ENCODE measurements around the gene AHRR. TPM values are rescaled to one million over a fixed set of nuclear protein-coding genes. Genes with fewer than 3 reads are reported as not detected.
"Not testable (repeated sequence)": the region's sequence is repeated elsewhere in the genome, so short reads cannot be mapped to it uniquely, and the experiment has no call there.

The AHRR gene
- total RNA-seq, 1 experiment from 2014 or later: 3.0 TPM

- no peak for DNase-seq (ENCODE audit: low spot score)
Observed at GRCh38 chr5:377326-377981, 55.9 kb downstream of the AHRR start.

GRCh38 chr5:378301-378891 is 56.9 kb downstream of the AHRR start:
- no peak for DNase-seq (ENCODE audit: low spot score)

DNA sequence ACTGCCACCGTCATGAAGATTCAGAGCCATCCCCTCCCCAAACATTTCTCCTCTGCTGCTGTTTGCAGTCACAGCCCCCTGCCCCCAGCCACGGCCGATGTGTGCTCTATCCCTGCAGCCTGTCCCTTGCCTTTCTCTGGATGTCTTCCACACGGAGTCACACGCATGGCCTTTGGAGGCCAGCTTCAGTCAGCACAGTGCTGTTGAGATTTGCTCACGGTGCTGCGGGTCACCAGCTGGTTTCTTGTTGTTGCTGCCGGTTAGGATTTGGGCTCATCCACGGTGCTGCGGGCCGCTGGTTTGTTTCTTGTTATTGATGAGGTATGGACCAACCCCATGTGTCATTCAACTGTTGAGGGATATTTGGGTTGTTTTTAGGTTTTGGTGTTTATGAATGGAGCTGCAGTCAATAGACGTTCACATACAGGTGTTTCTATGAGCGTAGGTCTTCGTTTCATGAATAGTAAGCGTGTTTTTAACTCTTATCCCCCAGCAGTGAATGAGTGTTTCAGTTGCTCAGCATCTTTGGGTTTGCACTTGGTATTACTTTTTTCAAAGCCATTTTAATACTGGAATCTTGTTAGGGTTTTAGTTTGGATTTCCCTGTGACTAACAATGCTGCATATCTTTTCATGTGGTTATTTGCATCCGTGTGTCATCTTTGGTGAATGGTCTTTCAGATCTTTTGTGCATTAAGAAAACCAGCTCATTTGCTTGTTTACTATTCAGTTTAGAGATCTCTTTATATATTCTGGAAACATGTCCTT is 57.6 kb downstream of the AHRR start:
- DNase-seq (ENCODE audit: low spot score): no peak

DNA sequence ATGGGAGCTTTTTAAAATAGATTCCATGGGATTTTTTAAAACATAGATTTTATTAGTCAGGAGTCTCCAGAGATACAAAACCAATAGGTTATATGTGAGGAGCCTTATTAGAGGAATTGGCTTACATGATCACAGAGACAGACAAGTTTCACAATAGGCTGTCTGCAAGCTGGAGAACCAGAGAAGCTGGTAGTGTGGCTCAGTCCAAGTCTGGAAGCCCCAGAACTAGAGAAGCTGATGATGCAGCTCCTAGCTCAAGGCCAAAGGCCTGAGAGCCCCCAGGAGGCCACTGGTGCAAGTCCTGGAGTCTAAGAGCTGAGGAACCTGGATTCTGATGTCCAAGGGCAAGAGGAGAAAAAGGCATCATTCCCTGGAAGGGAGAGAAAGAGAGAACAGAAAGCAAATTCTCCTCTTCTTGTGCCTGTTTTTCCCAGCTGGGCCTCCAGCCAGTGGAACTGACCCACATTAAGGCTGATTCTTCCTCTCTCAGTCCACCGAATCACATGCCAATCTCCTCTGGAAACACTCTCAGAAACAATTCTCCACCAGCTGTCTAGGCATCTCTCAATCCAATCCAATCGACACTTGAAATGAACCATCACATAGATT is 59.3 kb downstream of the AHRR start:
- DNase-seq (ENCODE audit: low spot score): no peak

DNA sequence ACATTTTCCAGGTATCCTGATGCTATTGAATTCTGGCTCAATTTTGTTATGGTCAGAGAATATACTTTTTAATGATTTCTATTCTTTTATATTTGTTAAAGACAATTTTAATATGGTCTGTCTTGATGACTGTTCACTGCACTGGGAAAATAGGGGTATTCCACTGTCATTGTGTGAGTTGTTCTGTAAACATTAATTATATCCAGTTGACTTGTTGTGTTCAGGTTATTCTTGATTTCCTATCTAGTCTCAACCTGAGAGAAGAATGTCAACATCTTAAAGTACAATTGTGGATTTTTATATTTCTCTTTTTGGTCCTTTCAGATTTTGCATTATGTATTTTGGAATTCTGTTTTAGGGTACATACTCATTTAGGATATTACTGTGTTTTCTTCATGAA is 61.6 kb downstream of the AHRR start:
- no peak for DNase-seq (ENCODE audit: low spot score)

DNA sequence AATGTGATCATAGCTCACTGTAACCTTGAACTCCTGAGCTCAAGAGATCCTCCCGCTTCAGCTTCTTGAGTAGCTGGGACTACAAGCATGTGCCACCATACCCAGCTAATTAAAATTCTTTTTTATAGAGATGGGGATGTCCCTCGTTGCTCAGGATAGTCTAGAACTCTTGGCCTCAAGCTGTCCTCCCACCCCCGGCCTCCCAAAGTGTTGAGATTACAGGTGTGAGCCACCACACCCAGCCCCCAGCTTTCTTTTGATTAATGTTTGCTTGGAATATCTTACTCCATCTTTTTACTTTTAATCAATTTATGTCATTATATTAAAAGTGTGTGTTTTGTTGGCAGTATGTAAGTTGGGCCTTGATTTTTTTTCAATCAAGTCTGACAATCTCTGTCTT is 62.1 kb downstream of the AHRR start:
- no peak for DNase-seq (ENCODE audit: low spot score)

- not testable (repeated sequence) for DNase-seq (ENCODE audit: low spot score)
Observed at GRCh38 chr5:384576-384975, 63.1 kb downstream of the AHRR start.

- DNase-seq (ENCODE audit: low spot score): no peak
Observed at GRCh38 chr5:385321-385720, 63.8 kb downstream of the AHRR start.

DNA sequence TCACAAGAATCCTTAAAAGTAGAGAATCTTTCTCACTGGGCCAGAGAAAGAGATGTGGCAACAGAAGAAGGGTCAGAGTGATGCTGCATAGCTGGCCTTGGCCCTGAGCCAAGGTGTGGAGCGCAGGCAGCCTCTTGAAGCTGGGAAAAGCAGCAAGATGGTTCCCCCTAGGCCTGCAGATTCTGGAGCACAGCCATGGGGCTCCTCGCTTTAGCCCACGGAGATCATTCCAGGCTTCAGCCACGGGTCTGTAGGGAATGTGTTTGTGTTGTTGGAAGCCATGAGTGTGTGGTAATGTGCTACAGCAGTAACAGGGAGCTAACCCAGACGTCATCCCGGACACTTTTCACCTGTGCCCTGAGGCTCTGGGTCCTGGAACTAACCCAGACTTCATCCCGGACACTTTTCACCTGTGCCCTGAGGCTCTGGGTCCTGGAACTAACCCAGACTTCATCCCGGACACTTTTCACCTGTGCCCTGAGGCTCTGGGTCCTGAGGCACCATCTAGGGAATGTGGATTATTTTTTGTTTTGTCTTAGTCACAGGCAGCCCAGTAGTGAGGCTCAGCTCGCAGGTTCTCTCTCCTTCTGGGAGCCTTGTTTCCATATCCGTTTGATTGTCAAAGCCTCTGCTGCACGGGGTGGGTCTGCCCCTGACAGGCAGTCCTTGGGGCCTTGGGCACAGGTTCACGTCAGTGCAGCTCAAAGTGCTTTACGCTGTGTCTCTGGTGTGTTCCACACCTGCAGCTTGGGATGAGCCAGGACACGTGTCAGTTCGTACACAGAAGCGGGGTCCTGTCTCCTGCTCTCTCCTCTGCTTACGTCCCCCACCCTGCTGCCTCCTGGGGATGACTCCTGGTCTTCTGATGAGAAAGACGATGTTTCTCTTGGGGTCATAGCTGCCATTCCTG is 65.2 kb downstream of the AHRR start:
- no peak for DNase-seq (ENCODE audit: low spot score)

DNA sequence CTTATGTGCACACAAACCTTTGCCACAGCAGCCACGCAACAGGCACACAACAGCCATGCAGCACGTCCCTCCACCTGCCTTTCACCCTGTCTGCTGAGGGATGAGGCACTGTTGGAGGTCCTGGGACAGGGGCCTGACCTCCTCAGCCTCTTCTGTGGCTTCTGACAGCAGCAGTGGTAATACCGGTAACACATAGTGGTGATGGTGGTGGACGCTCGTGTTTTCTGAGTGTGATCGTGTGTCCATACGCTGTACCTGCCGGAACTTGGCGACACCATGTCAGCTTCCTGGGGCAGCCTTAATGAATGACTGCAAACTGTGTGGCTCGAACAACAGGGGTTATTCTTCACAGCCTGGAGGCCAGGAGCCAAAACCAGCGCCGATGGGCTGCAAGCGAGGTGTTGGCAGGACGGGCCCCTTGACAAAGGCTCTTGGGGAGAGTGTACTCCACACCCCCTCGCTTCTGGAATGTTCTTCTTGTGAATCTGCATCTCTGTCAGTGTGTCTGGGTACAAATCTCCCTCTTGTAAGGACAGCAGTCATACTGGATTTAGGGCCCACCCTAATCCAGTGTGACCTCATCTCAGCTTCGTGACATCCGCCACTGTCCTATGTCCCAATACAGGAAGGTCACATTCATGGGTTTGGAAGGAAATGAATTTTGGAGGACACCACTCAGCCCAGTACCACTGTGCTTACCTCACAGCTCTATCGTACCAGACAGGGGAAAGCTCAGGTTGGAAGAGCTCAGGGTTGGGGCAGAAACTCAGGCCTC is 66.2 kb downstream of the AHRR start:
- no peak for DNase-seq (ENCODE audit: low spot score)

- no peak for DNase-seq (ENCODE audit: low spot score)
Observed at GRCh38 chr5:388266-389196, 67.0 kb downstream of the AHRR start.

GRCh38 chr5:389197-389821 is 67.8 kb downstream of the AHRR start:
- no peak for DNase-seq (ENCODE audit: low spot score)

GRCh38 chr5:389891-390622 is 68.5 kb downstream of the AHRR start:
- no peak for DNase-seq (ENCODE audit: low spot score)

GRCh38 chr5:390623-391491 is 69.3 kb downstream of the AHRR start:
- DNase-seq (ENCODE audit: low spot score): peak; percentile 59

GRCh38 chr5:392431-392988 is 71.0 kb downstream of the AHRR start:
- no peak for DNase-seq (ENCODE audit: low spot score)

- DNase-seq (ENCODE audit: low spot score): no peak
Observed at GRCh38 chr5:393846-394275, 72.3 kb downstream of the AHRR start.

DNA sequence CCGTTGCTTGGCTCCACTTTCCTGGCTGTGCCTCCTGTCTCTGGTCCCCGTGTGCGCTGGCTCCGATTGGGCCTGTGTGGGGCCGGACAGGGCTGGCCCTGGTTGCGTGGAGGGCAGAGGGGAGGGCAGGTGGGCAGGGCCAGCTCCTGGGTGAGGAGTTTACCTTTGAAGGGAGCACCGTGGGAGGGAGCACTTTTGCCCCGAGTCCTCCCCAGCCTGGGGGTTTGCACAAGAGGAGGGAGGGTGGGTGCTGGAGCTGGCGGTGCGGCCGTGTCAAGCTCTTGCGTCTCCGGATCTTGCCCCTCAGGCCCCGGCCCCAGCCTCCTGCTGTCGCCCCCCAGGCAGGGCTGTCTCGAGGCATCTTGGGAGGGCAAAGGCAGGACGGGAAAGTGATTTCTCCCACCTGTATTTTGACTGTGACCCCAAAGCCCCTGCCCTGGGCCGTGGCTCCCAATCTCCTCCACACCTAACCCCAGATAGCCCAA is 73.2 kb downstream of the AHRR start:
- DNase-seq (ENCODE audit: low spot score): no peak
